ENCODE data around the gene PLA2G15. TPM values are rescaled to one million over a fixed set of nuclear protein-coding genes. Genes with fewer than 3 reads are reported as not detected.

The PLA2G15 gene
- total and polyA plus RNA-seq, 2 donors (not counting 1 experiment from before 2014, with no cell fraction given) = 6.1 to 12.5 TPM

GRCh38 chr16:68197250-68197649 lies 47.9 kb upstream of the PLA2G15 start:
- ChIA-PET POLR2A (no interaction called here), CTCF (interaction anchor here (1.0 to 1.4 kb wide), 2 partner anchors 18 to 131 kb away, joined by 3 read pairs; no protein-coding TSS in a partner anchor)
- WGBS (ENCODE audit: insufficient coverage) = 100% methylated on average over 2 of the region's 2 CpGs
- Histone ChIP-seq H3K27ac (ENCODE audit: low read length in 2 of 2) (no peak overlapping the region), H2AFZ (ENCODE audit: insufficient read depth, low read depth, low read length, poor library complexity, severe bottlenecking) (no peak overlapping the region), H3K9ac (ENCODE audit: low read length) (no peak overlapping the region), H4K20me1 (ENCODE audit: control insufficient read depth, insufficient read depth, low read length, poor library complexity, severe bottlenecking) (peaks cover 14% of the 10 kb centered on the region), H3K79me2 (ENCODE audit: control insufficient read depth, insufficient read depth, low read length) (peaks cover 60% of the 10 kb centered on the region), H3K4me2 (replicated peaks; ENCODE audit: low read depth, low read length, poor library complexity, severe bottlenecking) (no peak overlapping the region), H3K4me1 (ENCODE audit: control insufficient read depth in 2 of 2, insufficient read depth in 2 of 2, low read length in 2 of 2) (no peaks in the 10 kb centered on the region), H3K9me3 (ENCODE audit: control extremely low read depth in 1 of 3, control insufficient read depth in 2 of 3, insufficient read depth in 1 of 3, low read length in 2 of 3) (no peaks in the 10 kb centered on the region), H3K36me3 (replicated peaks in 1 of 2; ENCODE audit: control extremely low read depth in 1 of 2, control insufficient read depth in 1 of 2, extremely low read depth in 1 of 2, insufficient read depth in 2 of 2, low read length in 1 of 2) (peaks cover 0 to 18% of the 10 kb centered on the region in 2 experiments), H3K4me3 (ENCODE audit: control extremely low read depth in 1 of 5, extremely low read depth in 1 of 5, insufficient read depth in 1 of 5, low read depth in 2 of 5, low read length in 4 of 5) (no peak overlapping the region), H3K27me3 (replicated peaks in 1 of 4; ENCODE audit: control extremely low read depth in 1 of 4, control insufficient read depth in 3 of 4, insufficient read depth in 4 of 4, low read length in 3 of 4) (no peaks in the 10 kb centered on the region)
- DNase-seq = no peak
- H3K27ac Mint-ChIP-seq = no peak overlapping the region
- TF ChIP-seq EZH2 (IDR thresholded peaks at IDR 0.05; ENCODE audit: borderline replicate concordance, insufficient read depth, low read depth, low read length, poor library complexity, severe bottlenecking) = no peak
- TF ChIP-seq CTCF (IDR thresholded peaks at IDR 0.05) = no peak
- no peaks in the 10 kb centered on the region for H3K27me3 Mint-ChIP-seq
- no peaks in the 10 kb centered on the region for H3K9me3 Mint-ChIP-seq (ENCODE audit: insufficient read depth)
- H3K4me3 Mint-ChIP-seq = no peak overlapping the region
- ATAC-seq (ENCODE audit: low read depth) = no peak
- intact Hi-C loops (cut with micrococcal nuclease) = no loop called here
- H3K4me1 Mint-ChIP-seq = peaks cover 5% of the 10 kb centered on the region

GRCh38 chr16:68200088-68200783 lies 44.9 kb upstream of the PLA2G15 start:
- TF ChIP-seq EZH2 (IDR thresholded peaks at IDR 0.05; ENCODE audit: borderline replicate concordance, insufficient read depth, low read depth, low read length, poor library complexity, severe bottlenecking) = no peak
- TF ChIP-seq CTCF (IDR thresholded peaks at IDR 0.05) = no peak
- Mint-ChIP-seq H3K4me3 (no peak overlapping the region), H3K4me1 (peaks cover 5% of the 10 kb centered on the region), H3K27ac (no peak overlapping the region), H3K27me3 (no peaks in the 10 kb centered on the region), H3K9me3 (ENCODE audit: insufficient read depth) (no peaks in the 10 kb centered on the region)
- DNase-seq = no peak
- no peak overlapping the region for H3K4me3 ChIP-seq (ENCODE audit: control extremely low read depth in 1 of 5, extremely low read depth in 1 of 5, insufficient read depth in 1 of 5, low read depth in 2 of 5, low read length in 4 of 5)
- ChIA-PET CTCF (no interaction called here), POLR2A (interaction anchor here (0.6 kb wide), 1 partner anchor 31 kb away, joined by 3 read pairs; no protein-coding TSS in a partner anchor)
- H3K4me2 ChIP-seq (replicated peaks; ENCODE audit: low read depth, low read length, poor library complexity, severe bottlenecking) = no peak overlapping the region
- H3K9me3 ChIP-seq (ENCODE audit: control extremely low read depth in 1 of 3, control insufficient read depth in 2 of 3, insufficient read depth in 1 of 3, low read length in 2 of 3) = no peaks in the 10 kb centered on the region
- intact Hi-C loops (cut with micrococcal nuclease) = no loop called here
- no peak overlapping the region for H2AFZ ChIP-seq (ENCODE audit: insufficient read depth, low read depth, low read length, poor library complexity, severe bottlenecking)
- no peak overlapping the region for H3K9ac ChIP-seq (ENCODE audit: low read length)
- peaks cover 35% of the 10 kb centered on the region for H3K79me2 ChIP-seq (ENCODE audit: control insufficient read depth, insufficient read depth, low read length)
- H3K36me3 ChIP-seq (replicated peaks in 1 of 2; ENCODE audit: control extremely low read depth in 1 of 2, control insufficient read depth in 1 of 2, extremely low read depth in 1 of 2, insufficient read depth in 2 of 2, low read length in 1 of 2) = peaks cover 0 to 5% of the 10 kb centered on the region in 2 experiments
- no peaks in the 10 kb centered on the region for H3K4me1 ChIP-seq (ENCODE audit: control insufficient read depth in 2 of 2, insufficient read depth in 2 of 2, low read length in 2 of 2)
- H3K27me3 ChIP-seq (replicated peaks in 1 of 4; ENCODE audit: control extremely low read depth in 1 of 4, control insufficient read depth in 3 of 4, insufficient read depth in 4 of 4, low read length in 3 of 4) = no peaks in the 10 kb centered on the region
- H4K20me1 ChIP-seq (ENCODE audit: control insufficient read depth, insufficient read depth, low read length, poor library complexity, severe bottlenecking) = peaks cover 6% of the 10 kb centered on the region
- WGBS (ENCODE audit: insufficient coverage) = no CpG with 5 or more reads among the region's 3 CpGs
- no peak for ATAC-seq (ENCODE audit: low read depth)
- H3K27ac ChIP-seq (ENCODE audit: low read length in 2 of 2) = peak overlapping the region in 1 of 2 donors; percentile 23

All from B cell (primary cell).